Measurements from ENCODE around the gene CHAT.
A peak's percentile ranks its signal among the peaks of the same experiment; 100 is the strongest.

CHAT gene

DNA sequence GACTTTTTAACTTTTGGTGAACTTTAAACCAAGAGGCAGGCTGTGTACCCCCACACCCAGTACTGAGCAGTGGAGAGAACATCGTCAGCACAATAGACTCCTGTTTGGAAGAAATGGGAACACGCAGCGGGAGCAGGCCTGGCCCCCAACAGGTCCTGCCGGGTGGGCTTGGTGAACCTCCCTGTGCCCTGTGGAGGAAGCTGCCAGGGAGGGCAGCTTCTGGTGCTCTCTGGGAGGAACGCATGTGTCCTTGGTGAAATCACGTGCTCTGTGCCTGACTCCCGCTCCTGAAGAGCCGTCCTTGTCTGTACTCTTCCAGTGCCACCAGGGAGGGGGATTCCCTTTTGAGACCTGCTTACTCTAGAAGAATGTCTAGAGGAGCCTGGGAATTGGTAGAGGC is 31.6 kb downstream of the CHAT start:
- intact Hi-C loops (cut with DNase I) = no loop called here
- peak in 3 of 42 donors; percentile 3 to 12 (median 5) for DNase-seq

GRCh38 chr10:49645871-49646870 is 32.3 kb downstream of the CHAT start:
- peak in 3 of 42 donors; percentile 4 to 38 (median 32) for DNase-seq

GRCh38 chr10:49647554-49647953 is 33.7 kb downstream of the CHAT start:
- peak in 1 of 42 donors; percentile 20 for DNase-seq
- intact Hi-C loops (cut with DNase I) = no loop called here

More at GRCh38 chr10:49645871-49646870, 32.3 kb downstream of the CHAT start:
- intact Hi-C loops (cut with DNase I) = no loop called here

- peak in 4 of 42 donors; percentile 11 to 31 (median 27) for DNase-seq
- intact Hi-C loops (cut with DNase I) = no loop called here
These were observed 34.4 kb downstream of the CHAT start for GRCh38 chr10:49647985-49648795.

GRCh38 chr10:49649294-49649693 is 35.5 kb downstream of the CHAT start:
- intact Hi-C loops (cut with DNase I) = no loop called here
- DNase-seq = peak in 4 of 42 donors; percentile 9 to 33 (median 23)

GRCh38 chr10:49649936-49650723 is 36.3 kb downstream of the CHAT start:
- intact Hi-C loops (cut with DNase I) = no loop called here
- DNase-seq = peak in 3 of 42 donors; percentile 18 to 23 (median 20)

DNA sequence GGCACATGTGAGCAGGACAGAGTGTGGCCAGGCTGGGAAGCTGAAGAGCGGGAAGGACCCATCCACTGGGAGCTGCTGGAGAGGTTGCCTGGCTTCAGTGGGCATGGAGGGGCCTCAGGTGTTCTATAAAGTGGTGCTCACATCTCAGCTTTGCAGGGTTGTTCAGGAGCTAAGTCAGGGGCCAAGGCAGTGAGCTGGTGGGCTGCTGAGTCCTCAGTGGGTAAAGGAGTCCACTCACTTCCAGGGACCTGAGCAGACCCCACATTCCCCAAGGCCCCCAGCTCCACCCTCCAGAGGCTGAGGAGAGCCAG is 36.8 kb downstream of the CHAT start:
- peak in 3 of 42 donors; percentile 2 to 8 (median 7) for DNase-seq
- intact Hi-C loops (cut with DNase I) = no loop called here

DNA sequence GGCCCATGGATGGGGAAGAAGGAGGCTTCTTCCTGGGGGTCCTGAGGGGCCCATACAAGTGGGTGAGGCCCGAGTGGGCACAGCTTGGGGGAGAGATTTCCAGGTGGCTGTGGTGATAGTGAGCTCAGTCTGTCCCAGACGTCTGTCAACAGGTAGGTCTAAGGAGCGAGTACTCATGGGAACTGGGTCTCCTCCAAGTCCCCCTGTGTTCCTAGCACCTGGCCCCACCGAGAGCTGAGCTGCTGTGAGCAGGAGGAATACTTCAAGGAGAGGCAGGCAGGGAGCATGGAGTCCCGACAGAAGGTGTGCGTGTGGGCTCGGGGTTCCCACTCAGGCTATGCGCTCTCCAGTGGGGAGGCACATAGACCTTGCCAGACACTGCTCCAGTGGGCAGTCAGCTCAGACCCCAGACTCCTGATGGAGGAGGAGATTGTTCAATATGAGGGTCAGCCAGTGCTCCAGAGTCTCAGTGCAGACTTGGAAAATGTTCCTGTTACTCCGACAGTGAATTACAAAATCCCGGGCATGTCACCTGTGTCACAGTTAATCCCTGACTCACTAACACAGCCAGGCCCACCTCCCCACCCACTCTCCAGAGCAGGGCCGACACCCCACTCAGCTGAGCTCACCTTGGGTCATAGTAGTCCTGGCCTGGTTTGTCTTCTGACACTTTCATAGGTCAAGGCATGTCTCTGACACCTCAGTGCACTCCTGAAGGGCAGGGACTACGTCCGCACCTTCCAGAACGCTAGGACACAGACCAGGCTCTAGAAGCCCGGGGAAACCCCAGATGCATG is 37.4 kb downstream of the CHAT start:
- intact Hi-C loops (cut with DNase I) = no loop called here
- DNase-seq = peak in 3 of 42 donors; percentile 25 to 27 (median 26)

GRCh38 chr10:49651917-49652316 is 38.1 kb downstream of the CHAT start:
- peak in 3 of 42 donors; percentile 6 to 31 (median 7) for DNase-seq
- intact Hi-C loops (cut with DNase I) = no loop called here

GRCh38 chr10:49652421-49653272 is 38.8 kb downstream of the CHAT start:
- intact Hi-C loops (cut with DNase I) = no loop called here
- peak in 3 of 42 donors; percentile 8 to 34 (median 16) for DNase-seq

DNA sequence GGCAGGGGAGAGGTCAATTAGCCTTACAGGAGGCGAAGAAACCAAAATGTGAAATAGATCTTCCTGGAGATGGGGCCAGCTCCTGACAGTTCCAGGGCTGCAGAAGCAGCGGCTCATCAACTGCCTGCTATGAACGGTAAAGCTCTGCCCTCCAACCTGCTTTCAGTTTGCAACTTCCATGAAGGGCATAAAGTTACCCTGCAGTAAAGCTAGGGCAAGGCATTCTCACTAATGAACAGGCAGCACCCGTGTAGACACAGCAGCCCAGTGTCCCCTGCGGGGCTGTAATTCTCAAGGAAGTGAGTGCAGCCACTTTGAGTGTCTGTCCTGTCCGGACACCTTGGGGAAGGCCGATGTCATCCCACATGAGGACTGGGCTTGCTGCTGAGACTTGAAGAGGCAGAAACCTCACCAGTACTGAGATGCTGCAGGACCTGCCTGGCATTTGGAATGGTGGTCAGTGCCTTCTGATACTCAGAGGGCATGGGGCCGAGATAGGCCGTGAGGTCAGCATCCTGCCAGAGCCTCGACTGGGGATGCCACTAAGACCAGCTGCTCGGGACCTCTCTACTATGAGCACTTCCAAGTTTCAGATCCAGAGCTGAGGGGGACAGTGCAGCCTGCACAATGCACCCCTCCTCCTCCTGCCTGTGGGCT is 39.6 kb downstream of the CHAT start:
- peak in 2 of 42 donors; percentile 6 to 31 for DNase-seq
- intact Hi-C loops (cut with DNase I) = no loop called here

GRCh38 chr10:49654036-49654693 is 40.3 kb downstream of the CHAT start:
- peak in 3 of 42 donors; percentile 6 to 31 (median 29) for DNase-seq
- intact Hi-C loops (cut with DNase I) = no loop called here

- peak in 2 of 42 donors; percentile 14 to 38 for DNase-seq
- intact Hi-C loops (cut with DNase I) = no loop called here
These were observed 41.3 kb downstream of the CHAT start for GRCh38 chr10:49655099-49655498.

DNA sequence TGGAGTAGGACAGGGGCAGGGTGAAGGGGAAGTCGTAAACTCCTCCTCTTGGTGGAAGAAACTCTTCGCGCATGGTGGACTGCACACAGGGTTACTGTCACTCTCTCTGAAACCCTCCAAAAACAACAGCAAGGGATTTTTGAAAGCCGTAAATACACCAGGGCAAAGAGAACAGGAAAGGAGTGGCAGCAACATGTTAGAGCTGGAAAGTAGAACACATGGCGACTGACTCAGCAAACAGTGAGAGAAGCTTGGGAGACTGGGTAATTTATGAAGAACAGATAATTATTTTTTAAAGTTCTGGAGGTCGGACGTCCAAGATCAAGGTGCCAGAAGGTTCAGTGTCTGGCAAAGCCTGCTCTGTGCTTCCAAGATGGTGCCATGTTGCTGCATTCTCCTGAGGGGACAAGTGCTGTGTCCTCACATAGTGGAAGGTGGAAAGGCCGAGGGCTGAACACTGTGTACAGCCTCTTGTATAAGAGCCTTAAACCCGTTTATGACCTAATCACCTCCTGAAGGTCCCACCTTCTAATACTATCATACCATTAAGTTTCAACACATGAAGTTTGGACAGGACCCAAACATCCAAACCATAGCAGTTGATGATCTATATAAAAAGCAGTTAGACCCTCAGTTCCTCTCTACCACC is 43.1 kb downstream of the CHAT start:
- intact Hi-C loops (cut with DNase I) = no loop called here
- peak in 2 of 42 donors; percentile 6 to 26 for DNase-seq

DNA sequence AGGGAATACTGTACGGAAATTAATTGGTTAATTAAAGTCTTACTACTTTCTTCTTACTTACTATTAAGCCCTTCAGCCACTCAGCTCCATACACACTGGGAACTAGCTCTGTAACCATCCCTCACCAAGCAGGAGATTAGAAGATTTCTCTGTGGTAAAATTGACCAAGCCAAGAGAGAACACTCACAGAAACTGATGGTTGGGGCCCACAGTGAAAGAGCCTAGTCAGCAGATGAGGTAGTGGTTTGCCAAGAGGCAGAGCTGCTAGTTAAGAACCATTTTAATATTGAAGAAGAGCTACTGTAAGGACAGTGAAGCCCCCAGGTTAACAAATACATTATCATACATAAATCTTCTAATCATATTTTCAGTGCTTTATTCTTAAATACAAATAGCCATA is 43.8 kb downstream of the CHAT start:
- intact Hi-C loops (cut with DNase I) = no loop called here
- DNase-seq = no peak

Measured in head of caudate nucleus (tissue), 42 donors.